BJ (cell line): ENCODE measurements around the gene FOLR1. TPM values are rescaled to one million over a fixed set of nuclear protein-coding genes. Genes with fewer than 3 reads are reported as not detected.
"Not testable (repeated sequence)": the region's sequence is repeated elsewhere in the genome, so short reads cannot be mapped to it uniquely, and the experiment has no call there.

Source experiments
- CTCF ChIA-PET: fragments of 350-600 bp; formaldehyde crosslinking; extraction: SDS; loops from one replicate; lab custom pipeline; 2021; ENCODE audit warnings: antibody characterized with exemption, inconsistent platforms; lab: Yijun Ruan, JAX
- POLR2A ChIA-PET: fragments of 300-600 bp; sonication (Branson Sonifier 250); formaldehyde crosslinking; extraction: SDS; loops from one replicate; lab custom pipeline; 2021; ENCODE audit warnings: antibody characterized with exemption; lab: Charles Lee
- DNase-seq: peaks from one replicate; pipeline ENCODE4 v3.0.0-alpha.2; 2011; ENCODE audit warnings: low read depth
- H3K27me3 ChIP-seq: 2 replicates; pipeline ENCODE4 v1.6.0; 2011; ENCODE audit warnings: low read length; ENCODE audit not compliant: control insufficient read depth, insufficient read depth
- H3K36me3 ChIP-seq: 2 replicates; pipeline ENCODE4 v1.5.1; 2011; ENCODE audit warnings: low read length; ENCODE audit not compliant: control insufficient read depth, insufficient read depth
- H3K4me3 ChIP-seq: 2 replicates; pipeline ENCODE4 v1.5.1; 2011; ENCODE audit warnings: low read depth, mild to moderate bottlenecking, control low read depth, low read length
- CTCF ChIP-seq: IDR thresholded peaks from 2 replicates; pipeline ENCODE4 v1.5.1; 2011; ENCODE audit warnings: low read depth, mild to moderate bottlenecking, control low read depth, inconsistent platforms, low read length, moderate library complexity; ENCODE audit not compliant: insufficient read depth
- polyA plus RNA-seq: library from polyadenylated mRNA; depleted of rRNA; stranded (reverse); fragments of >200 nt; gene quantifications from 2 replicates; pipeline ENCODE4 v1.2.3, GENCODE V29; 2011

The FOLR1 gene
- polyA plus RNA-seq, 1 experiment = 1.2 TPM

- not testable (repeated sequence) for H3K36me3 ChIP-seq, H3K27me3 ChIP-seq, H3K4me3 ChIP-seq, DNase-seq
- POLR2A ChIA-PET = interaction anchor here (0.6 kb wide), 1 partner anchor 553 kb away, joined by 11 read pairs; no protein-coding TSS in a partner anchor
- CTCF ChIA-PET = interaction anchor here (0.7 to 4.7 kb wide), 4 partner anchors 14 to 192 kb away, joined by 3 to 19 read pairs (median 4); no protein-coding TSS in a partner anchor
Observed at GRCh38 chr11:72169754-72170153, 22.2 kb upstream of the FOLR1 start.

- POLR2A ChIA-PET, H3K4me3 ChIP-seq, H3K36me3 ChIP-seq, H3K27me3 ChIP-seq, DNase-seq: not testable (repeated sequence)
- CTCF ChIA-PET = interaction anchor here (0.6 to 4.7 kb wide), 2 partner anchors 12 to 273 kb away, joined by 3 to 19 read pairs; no protein-coding TSS in a partner anchor
Observed at GRCh38 chr11:72172043-72172442, 19.9 kb upstream of the FOLR1 start.

- no peak for TF ChIP-seq CTCF
- H3K4me3 ChIP-seq = no peak overlapping the region
- CTCF ChIA-PET = interaction anchor here (4.7 kb wide), 1 partner anchor 11 kb away, joined by 19 read pairs; no protein-coding TSS in a partner anchor
- POLR2A ChIA-PET = no interaction called here
- DNase-seq = no peak
- no peaks in the 10 kb centered on the region for H3K27me3 ChIP-seq
- no peaks in the 10 kb centered on the region for H3K36me3 ChIP-seq
Observed at GRCh38 chr11:72173291-72173690, 18.6 kb upstream of the FOLR1 start.

- POLR2A ChIA-PET = no interaction called here
- TF ChIP-seq CTCF = no peak
- Histone ChIP-seq H3K4me3 (no peak overlapping the region), H3K36me3 (no peaks in the 10 kb centered on the region), H3K27me3 (no peaks in the 10 kb centered on the region)
- DNase-seq = no peak
- CTCF ChIA-PET = interaction anchor here (4.7 kb wide), 1 partner anchor 10 kb away, joined by 19 read pairs; no protein-coding TSS in a partner anchor
Observed at GRCh38 chr11:72174302-72175070, 17.5 kb upstream of the FOLR1 start.

GRCh38 chr11:72177656-72178055, 14.3 kb upstream of the FOLR1 start:
- DNase-seq = no peak
- H3K4me3 ChIP-seq = no peak overlapping the region
- POLR2A ChIA-PET = no interaction called here
- CTCF ChIA-PET = no interaction called here
- no peak for TF ChIP-seq CTCF
- H3K36me3 ChIP-seq = no peaks in the 10 kb centered on the region
- H3K27me3 ChIP-seq = no peaks in the 10 kb centered on the region

- CTCF ChIA-PET = interaction anchor here (0.9 to 8.2 kb wide), 7 partner anchors 11 to 252 kb away, joined by 3 to 79 read pairs (median 4); no protein-coding TSS in a partner anchor
Observed at GRCh38 chr11:72179049-72179803, 12.7 kb upstream of the FOLR1 start.

More at GRCh38 chr11:72179049-72179803, 12.7 kb upstream of the FOLR1 start:
- no peak for DNase-seq
- H3K27me3 ChIP-seq = no peaks in the 10 kb centered on the region
- POLR2A ChIA-PET = no interaction called here
- no peak overlapping the region for H3K4me3 ChIP-seq
- TF ChIP-seq CTCF = no peak
- H3K36me3 ChIP-seq = no peaks in the 10 kb centered on the region
